Adipose tissue (tissue), 3 donors: ENCODE results near the gene PTPRN2. TPM values are rescaled to one million over a fixed set of nuclear protein-coding genes. Genes with fewer than 3 reads are reported as not detected.
"Not testable (repeated sequence)": the region's sequence is repeated elsewhere in the genome, so short reads cannot be mapped to it uniquely, and the experiment has no call there.

ENCODE experiments used
- H3K27ac ChIP-seq: one replicate; pipeline ENCODE4 v1.5.1; 2013; ENCODE audit warnings: low read depth, low read length
- WGBS, 3 donors: extraction: QIAGEN DNeasy Blood & Tissue Kit; methylation state at CpG; one replicate each; pipeline ENCODE4 v1.1.7; 2013; 5-methylcytosine and 5-hydroxymethylcytosine counted together
- polyA plus RNA-seq, 3 donors: library from polyadenylated mRNA; stranded (reverse); fragments of 200-250 nt; gene quantifications; one replicate each; pipeline ENCODE4 v1.2.3, GENCODE V29; 2013
- donor health status: healthy with polysubstance abuse.
- donor health status: Bipolar disorder and iron deficiency.
- donor health status: healthy.

PTPRN2 gene
- polyA plus RNA-seq, 3 donors = 3.7 to 8.0 (median 7.3) TPM

GRCh38 chr7:157596471-157596870 lies 991.2 kb downstream of the PTPRN2 start:
- 83 to 89% (median 88%) methylated on average over 11 of the region's 11 CpGs for WGBS, 3 donors
- no peak overlapping the region for H3K27ac ChIP-seq

- WGBS, 3 donors = 82 to 89% (median 88%) methylated on average over 11 of the region's 11 CpGs
- no peak overlapping the region for H3K27ac ChIP-seq
Measured at GRCh38 chr7:157596026-157596425, 991.6 kb downstream of the PTPRN2 start.

- 82 to 87% (median 83%) methylated on average over 20 of the region's 20 CpGs for WGBS, 3 donors
Measured at GRCh38 chr7:157595086-157595855, 992.4 kb downstream of the PTPRN2 start.

GRCh38 chr7:157594306-157594705 lies 993.3 kb downstream of the PTPRN2 start:
- H3K27ac ChIP-seq = no peak overlapping the region
- 77 to 84% (median 78%) methylated on average over 26 of the region's 26 CpGs for WGBS, 3 donors

More at GRCh38 chr7:157595086-157595855, 992.4 kb downstream of the PTPRN2 start:
- H3K27ac ChIP-seq = no peak overlapping the region

- H3K27ac ChIP-seq = no peak overlapping the region
- 93 to 97% (median 94%) methylated on average over 14 of the region's 14 CpGs for WGBS, 3 donors
Measured at GRCh38 chr7:157593541-157593940, 994.1 kb downstream of the PTPRN2 start.

GRCh38 chr7:157592636-157593320 lies 994.8 kb downstream of the PTPRN2 start:
- 93 to 95% (median 95%) methylated on average over 31 of the region's 31 CpGs for WGBS, 3 donors
- not testable (repeated sequence) for H3K27ac ChIP-seq

DNA sequence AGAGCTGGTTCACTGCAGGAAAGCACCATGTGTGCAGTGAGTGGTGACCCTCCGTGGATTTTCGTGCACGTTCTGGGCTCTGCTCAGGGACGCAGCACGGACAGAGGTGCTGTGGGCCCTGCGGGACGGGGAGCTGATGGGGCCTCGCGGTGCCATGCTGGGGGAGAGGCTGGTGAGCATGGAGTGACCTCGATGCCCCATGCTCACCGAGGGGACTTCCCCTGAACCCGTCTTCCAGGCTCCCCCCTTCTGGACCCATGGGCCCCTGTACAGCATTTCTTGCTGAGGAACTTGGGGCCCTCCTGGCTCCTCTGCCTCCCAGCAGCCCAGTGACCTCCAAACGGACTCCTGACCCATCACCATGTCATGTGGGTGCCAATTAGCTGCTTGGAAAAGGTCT lies 997.1 kb downstream of the PTPRN2 start:
- no peak overlapping the region for H3K27ac ChIP-seq
- WGBS, 3 donors = 84 to 95% (median 88%) methylated on average over 13 of the region's 13 CpGs

DNA sequence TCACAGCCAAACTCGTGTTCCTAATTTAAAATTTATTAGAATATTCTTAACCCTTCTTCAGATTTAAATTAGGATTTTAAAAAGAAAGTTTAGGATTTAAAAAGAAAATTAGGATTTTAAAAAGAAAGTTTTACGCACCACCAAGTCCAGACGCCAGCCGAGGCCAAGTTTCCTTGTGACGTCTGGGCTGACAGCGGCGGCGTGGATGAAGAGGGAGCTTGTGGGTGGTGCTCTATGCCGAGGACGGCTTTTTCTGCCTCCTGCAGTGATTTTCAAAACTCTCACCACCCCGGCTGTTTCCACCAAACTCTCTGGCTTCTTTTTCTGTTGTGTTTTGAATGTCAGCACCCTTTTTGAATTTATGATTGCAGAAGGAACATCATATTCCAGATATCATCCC lies 997.9 kb downstream of the PTPRN2 start:
- WGBS, 3 donors = 69 to 80% (median 71%) methylated on average over 11 of the region's 11 CpGs
- no peak overlapping the region for H3K27ac ChIP-seq

GRCh38 chr7:157587805-157588560 lies 999.6 kb downstream of the PTPRN2 start:
- 81 to 84% (median 82%) methylated on average over 26 to 34 of the region's 34 CpGs for WGBS, 3 donors

DNA sequence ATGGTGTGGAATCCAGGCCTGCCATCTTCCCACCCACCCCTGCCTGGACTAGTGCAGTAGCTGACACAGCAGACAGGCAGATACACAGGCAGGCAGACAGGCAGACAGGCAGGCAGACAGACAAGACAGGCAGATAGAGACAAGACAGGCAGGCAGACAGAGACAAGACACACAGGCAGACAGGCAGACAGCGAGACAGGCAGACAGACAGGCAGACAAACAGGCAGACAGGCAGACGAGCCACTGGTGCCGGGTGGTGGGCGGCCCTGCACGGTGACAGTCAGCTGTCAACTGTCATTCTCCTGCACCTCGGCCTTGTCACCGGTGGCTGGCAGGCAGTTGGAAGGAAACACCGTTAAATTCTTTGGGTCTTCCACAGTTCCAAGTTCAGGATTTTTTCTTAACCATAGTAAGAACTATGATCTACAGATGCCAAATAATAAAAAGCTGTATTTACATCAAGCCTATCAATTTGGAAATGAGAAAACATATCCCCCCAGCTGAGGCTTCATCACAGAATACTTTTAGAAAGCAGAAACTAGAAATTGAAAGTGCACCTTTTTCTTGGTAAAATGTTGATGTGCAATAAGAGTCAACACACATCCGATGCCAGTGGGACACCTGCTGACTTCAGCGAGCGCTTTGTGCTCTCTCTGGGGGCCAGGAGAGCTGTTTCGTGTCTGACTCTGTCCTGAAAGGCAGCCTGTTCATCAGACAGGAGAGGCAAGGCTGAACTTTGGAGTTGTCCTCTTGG lies 1000.4 kb downstream of the PTPRN2 start:
- WGBS, 3 donors = 87 to 88% (median 88%) methylated on average over 12 of the region's 12 CpGs

More at GRCh38 chr7:157587805-157588560, 999.6 kb downstream of the PTPRN2 start:
- no peak overlapping the region for H3K27ac ChIP-seq

DNA sequence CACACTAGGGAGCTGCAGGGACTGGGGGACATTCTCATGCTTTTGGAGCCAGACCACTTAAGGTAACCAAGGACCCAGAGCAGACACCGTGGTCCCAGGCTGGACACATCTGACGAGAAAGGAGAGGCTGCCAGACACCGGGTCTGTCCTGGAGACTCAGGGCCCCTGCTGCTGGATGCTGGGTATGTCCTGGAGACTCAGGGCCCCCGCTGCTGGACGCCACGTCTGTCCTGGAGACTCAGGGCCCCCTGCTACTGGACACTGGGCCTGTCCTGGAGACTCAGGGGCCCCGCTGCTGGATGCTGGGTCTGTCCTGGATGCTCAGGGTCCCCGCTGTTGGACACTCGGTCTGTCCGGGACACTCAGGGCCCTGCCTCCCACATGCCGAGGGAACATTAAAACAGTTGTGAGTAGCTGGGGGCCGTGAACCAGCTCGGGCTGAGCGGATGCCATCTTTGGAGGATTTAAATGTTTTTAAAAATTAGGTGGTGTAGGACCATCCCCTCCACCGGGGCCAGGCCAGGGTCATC lies 1001.1 kb downstream of the PTPRN2 start:
- WGBS, 3 donors = 90 to 94% (median 91%) methylated on average over 15 of the region's 15 CpGs
- no peak overlapping the region for H3K27ac ChIP-seq

More for the DNA sequence above, 1000.4 kb downstream of the PTPRN2 start:
- no peak overlapping the region for H3K27ac ChIP-seq

DNA sequence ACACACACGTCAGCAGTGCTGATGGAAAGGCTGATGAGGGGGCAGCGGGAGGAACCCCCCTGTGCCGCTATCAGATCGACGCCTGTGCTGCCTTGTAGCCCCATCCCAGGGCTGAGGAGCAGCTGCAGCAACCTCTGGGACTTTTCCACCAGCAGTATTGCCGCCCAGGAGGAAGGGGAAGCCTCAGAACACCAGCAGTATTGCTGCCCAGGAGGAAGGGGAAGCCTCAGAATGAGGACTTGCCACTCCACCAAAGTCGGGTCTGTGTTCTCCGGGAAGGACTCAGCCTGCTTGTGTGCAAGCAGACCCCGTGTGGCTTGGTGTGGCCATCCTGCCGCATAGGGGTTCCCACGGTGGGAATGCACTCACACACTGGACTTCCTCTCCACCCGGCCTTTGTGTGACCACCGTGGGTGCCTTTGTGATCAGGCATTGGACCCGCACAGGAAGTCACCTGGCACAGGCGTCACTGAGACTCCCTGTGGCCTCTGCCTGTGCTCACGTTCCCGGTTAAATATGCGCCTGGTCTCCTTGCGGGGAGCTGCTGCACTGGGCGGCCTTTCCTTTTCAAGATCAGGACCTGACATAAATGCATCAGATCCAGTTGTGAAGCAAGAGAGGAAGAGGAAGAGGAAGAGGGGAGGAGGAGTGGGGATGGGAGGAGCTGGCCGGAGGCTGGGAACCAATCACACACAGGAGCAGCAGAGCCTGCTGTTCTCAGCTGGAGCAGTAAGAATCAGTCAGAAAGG lies 1002.3 kb downstream of the PTPRN2 start:
- H3K27ac ChIP-seq = no peak overlapping the region
- 42 to 78% (median 48%) methylated on average over 21 of the region's 21 CpGs for WGBS, 3 donors

GRCh38 chr7:157584420-157584819 lies 1003.2 kb downstream of the PTPRN2 start:
- WGBS, 3 donors = 80 to 92% (median 86%) methylated on average over 9 of the region's 9 CpGs

DNA sequence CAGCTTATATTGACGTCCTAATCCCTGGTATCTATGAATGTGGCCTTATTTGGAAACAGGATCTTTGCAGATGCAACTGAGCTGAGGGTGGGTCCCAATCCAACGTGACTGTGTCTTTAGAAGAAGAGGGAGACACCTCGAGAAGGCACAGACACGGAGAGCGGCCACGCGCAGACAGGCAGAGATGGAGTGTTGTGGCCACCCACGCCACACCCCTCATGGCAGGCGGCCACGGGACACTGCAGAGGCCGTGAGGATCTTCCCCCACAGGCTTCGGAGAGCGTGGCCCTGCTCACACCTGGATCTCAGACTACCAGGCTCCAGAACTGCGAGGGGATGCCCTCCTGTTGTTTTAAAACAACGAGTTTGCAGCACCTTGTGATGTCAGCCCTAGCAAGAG lies 1005.9 kb downstream of the PTPRN2 start:
- no peak overlapping the region for H3K27ac ChIP-seq
- WGBS, 3 donors = 76 to 83% (median 80%) methylated on average over 15 of the region's 15 CpGs

More at GRCh38 chr7:157584420-157584819, 1003.2 kb downstream of the PTPRN2 start:
- H3K27ac ChIP-seq = no peak overlapping the region

DNA sequence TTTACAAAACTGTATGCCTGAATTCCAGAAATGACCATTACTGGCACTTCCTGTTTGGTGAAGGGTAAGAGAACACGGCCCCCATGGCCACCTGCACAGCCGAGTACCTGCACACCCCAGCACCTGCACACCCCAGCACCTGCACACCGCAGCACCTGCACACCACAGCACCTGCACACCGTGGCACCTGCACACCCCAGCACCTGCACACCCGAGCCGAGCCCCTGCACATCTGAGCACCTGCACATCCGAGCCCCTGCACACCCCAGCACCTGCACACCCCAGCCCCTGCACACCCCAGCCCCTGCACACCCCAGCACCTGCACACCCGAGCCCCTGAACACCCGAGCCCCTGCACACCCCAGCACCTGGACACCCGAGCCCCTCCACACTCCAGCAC lies 1007.3 kb downstream of the PTPRN2 start:
- H3K27ac ChIP-seq = no peak overlapping the region
- WGBS, 3 donors = 71 to 77% (median 73%) methylated on average over 8 to 10 of the region's 10 CpGs

GRCh38 chr7:157579425-157579824 lies 1008.2 kb downstream of the PTPRN2 start:
- WGBS, 3 donors = 59 to 92% (median 87%) methylated on average over 16 of the region's 16 CpGs
- no peak overlapping the region for H3K27ac ChIP-seq

GRCh38 chr7:157577796-157578339 lies 1009.8 kb downstream of the PTPRN2 start:
- H3K27ac ChIP-seq = no peak overlapping the region
- 91 to 94% (median 92%) methylated on average over 31 of the region's 31 CpGs for WGBS, 3 donors
